Loucy (cell line): ENCODE data around the gene IFT52.
"Not testable (repeated sequence)": the region's sequence is repeated elsewhere in the genome, so short reads cannot be mapped to it uniquely, and the experiment has no call there.

Source experiments
- H2AFZ ChIP-seq: fragments of 200-600 bp; sonication (generic); 2 replicates; pipeline ENCODE4 v1.6.0; 2016; ENCODE audit warnings: antibody characterized with exemption, mild to moderate bottlenecking, low read length, moderate library complexity
- H3F3A ChIP-seq: fragments of 200-600 bp; 2 replicates; pipeline ENCODE4 v1.6.0; 2016; ENCODE audit warnings: antibody characterized with exemption, low read depth, mild to moderate bottlenecking
- H3K27me3 ChIP-seq: fragments of 200-600 bp; sonication (generic); 2 replicates; pipeline ENCODE4 v1.6.1; 2014; ENCODE audit warnings: low read length, mild to moderate bottlenecking; ENCODE audit not compliant: insufficient read depth, poor library complexity, severe bottlenecking
- H3K36me3 ChIP-seq: fragments of 200-600 bp; sonication (generic); 2 replicates; pipeline ENCODE4 v1.6.1; 2016; ENCODE audit warnings: low read length; ENCODE audit not compliant: insufficient read depth
- H3K4me1 ChIP-seq: fragments of 200-600 bp; sonication (generic); 2 replicates; pipeline ENCODE4 v1.5.1; 2014; ENCODE audit warnings: low read length, mild to moderate bottlenecking; ENCODE audit not compliant: insufficient read depth, poor library complexity, severe bottlenecking
- H3K4me2 ChIP-seq: fragments of 200-600 bp; sonication (generic); 2 replicates; pipeline ENCODE4 v1.6.0; 2014; ENCODE audit warnings: antibody characterized with exemption, low read length, low read depth, mild to moderate bottlenecking; ENCODE audit not compliant: poor library complexity, severe bottlenecking
- H3K4me3 ChIP-seq: fragments of 200-600 bp; sonication (generic); 2 replicates; pipeline ENCODE4 v1.5.1; 2014; ENCODE audit warnings: low read length, mild to moderate bottlenecking, mixed read lengths; ENCODE audit not compliant: poor library complexity, severe bottlenecking
- H3K79me2 ChIP-seq: fragments of 200-600 bp; sonication (generic); 2 replicates; pipeline ENCODE4 v1.6.1; 2014; ENCODE audit warnings: low read length; ENCODE audit not compliant: insufficient read depth
- H3K9ac ChIP-seq: fragments of 200-600 bp; sonication (generic); 2 replicates; pipeline ENCODE4 v1.6.0; 2014; ENCODE audit warnings: mild to moderate bottlenecking, low read depth, low read length, moderate library complexity; ENCODE audit not compliant: poor library complexity, severe bottlenecking
- H3K9me2 ChIP-seq: fragments of 200-600 bp; sonication (generic); replicated peaks from 2 replicates; pipeline ENCODE4 v1.6.1; 2016; ENCODE audit warnings: low read depth, low read length, mixed read lengths
- H3K9me3 ChIP-seq: fragments of 200-600 bp; sonication (generic); 2 replicates; pipeline ENCODE4 v1.6.1; 2014; ENCODE audit warnings: mild to moderate bottlenecking, antibody characterized with exemption, low read length, low read depth; ENCODE audit not compliant: insufficient read depth
- H4K20me1 ChIP-seq: fragments of 200-600 bp; sonication (generic); 2 replicates; pipeline ENCODE4 v1.6.0; 2014; ENCODE audit warnings: antibody characterized with exemption, low read length, mild to moderate bottlenecking; ENCODE audit not compliant: insufficient read depth, poor library complexity, severe bottlenecking
- CTCF ChIP-seq: fragments of 200-600 bp; sonication (generic); conservative IDR thresholded peaks from 2 replicates; pipeline ENCODE4 v1.5.1; 2014; ENCODE audit warnings: mild to moderate bottlenecking, antibody characterized with exemption, low read length
- EZH2phosphoT487 ChIP-seq: fragments of 200-600 bp; IDR thresholded peaks from 2 replicates; pipeline ENCODE4 v1.6.1; 2018; ENCODE audit warnings: antibody characterized with exemption, mild to moderate bottlenecking, moderate library complexity, borderline replicate concordance

IFT52 gene

GRCh38 chr20:43636429-43636828 is 45.7 kb downstream of the IFT52 start:
- H3K27me3 ChIP-seq: no peaks in the 10 kb centered on the region
- no peaks in the 10 kb centered on the region for H3K79me2 ChIP-seq
- H3K4me1 ChIP-seq: no peaks in the 10 kb centered on the region
- peaks cover 14% of the 10 kb centered on the region; the same call in 1 of the 2 replicates for H3K36me3 ChIP-seq
- no peak overlapping the region for H3K9ac ChIP-seq
- H2AFZ ChIP-seq: no peak overlapping the region
- H3K4me2 ChIP-seq: no peak overlapping the region
- no peak overlapping the region for H3K4me3 ChIP-seq
- H4K20me1 ChIP-seq: no peaks in the 10 kb centered on the region
- H3K9me2 ChIP-seq: no peaks in the 10 kb centered on the region
- H3F3A ChIP-seq: no peaks in the 10 kb centered on the region
- no peaks in the 10 kb centered on the region for H3K9me3 ChIP-seq
- TF ChIP-seq EZH2phosphoT487: no peak
- no peak for TF ChIP-seq CTCF

- Histone ChIP-seq H3K9me3 (no peaks in the 10 kb centered on the region), H3K79me2 (no peaks in the 10 kb centered on the region), H3K36me3 (peaks cover 19% of the 10 kb centered on the region; the same call in 1 of the 2 replicates), H3K27me3 (no peaks in the 10 kb centered on the region), H3K4me2 (no peak overlapping the region), H3K4me3 (no peak overlapping the region), H3K9me2 (no peaks in the 10 kb centered on the region), H3F3A (no peaks in the 10 kb centered on the region), H4K20me1 (no peaks in the 10 kb centered on the region), H3K9ac (no peak overlapping the region), H3K4me1 (no peaks in the 10 kb centered on the region), H2AFZ (no peak overlapping the region)
- TF ChIP-seq EZH2phosphoT487 (no peak), CTCF (no peak)
These were observed 51.8 kb downstream of the IFT52 start for GRCh38 chr20:43642548-43642947.

DNA sequence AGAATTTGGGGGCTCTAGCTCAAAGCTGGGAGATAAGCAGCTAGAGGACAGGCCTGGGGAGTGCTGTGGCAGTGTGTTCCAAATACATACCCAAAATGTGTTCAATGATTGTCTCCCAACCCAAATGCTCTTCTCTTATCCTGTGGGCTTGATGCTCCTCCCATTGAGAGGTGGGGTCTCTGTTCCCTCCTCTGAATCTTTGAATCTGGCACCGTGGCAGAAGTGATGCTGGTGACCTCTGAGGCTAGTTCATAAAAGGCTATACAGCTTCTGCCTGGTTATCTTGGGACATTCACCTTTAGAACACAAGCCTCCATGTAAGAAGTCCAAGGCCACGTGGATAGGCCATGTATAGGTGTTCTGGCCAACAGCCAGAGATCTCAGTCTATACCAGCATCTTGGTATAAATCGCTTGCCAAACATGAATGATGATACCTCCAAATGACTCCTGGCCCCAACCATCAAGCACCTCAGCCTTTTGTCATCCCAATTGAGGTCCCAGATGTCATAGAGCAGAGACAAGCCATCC is 60.3 kb downstream of the IFT52 start:
- H3K9me3 ChIP-seq: no peaks in the 10 kb centered on the region
- H3F3A ChIP-seq: no peaks in the 10 kb centered on the region
- no peak overlapping the region for H3K4me3 ChIP-seq
- H3K9ac ChIP-seq: no peak overlapping the region
- peaks cover 7% of the 10 kb centered on the region; the same call in 1 of the 2 replicates for H3K36me3 ChIP-seq
- TF ChIP-seq EZH2phosphoT487 (no peak), CTCF (no peak)
- no peaks in the 10 kb centered on the region for H3K4me1 ChIP-seq
- no peaks in the 10 kb centered on the region for H4K20me1 ChIP-seq
- H3K9me2 ChIP-seq: no peaks in the 10 kb centered on the region
- no peak overlapping the region for H2AFZ ChIP-seq
- H3K79me2 ChIP-seq: no peaks in the 10 kb centered on the region
- H3K4me2 ChIP-seq: no peak overlapping the region
- no peaks in the 10 kb centered on the region for H3K27me3 ChIP-seq

GRCh38 chr20:43651650-43652184 is 61.0 kb downstream of the IFT52 start:
- not testable (repeated sequence) for H2AFZ ChIP-seq, H4K20me1 ChIP-seq, H3K4me3 ChIP-seq, H3K9ac ChIP-seq, H3K9me2 ChIP-seq, H3K79me2 ChIP-seq, H3K9me3 ChIP-seq, H3K36me3 ChIP-seq, H3F3A ChIP-seq, H3K27me3 ChIP-seq, H3K4me2 ChIP-seq, H3K4me1 ChIP-seq
